Nephron progenitor cell (in vitro differentiated cells): ENCODE data around the gene TRPC4AP.

Experiments
- DNase-seq: peaks from one replicate; pipeline ENCODE4 v3.0.0; 2021
- H3K27ac Mint-ChIP-seq: 2 replicates; pipeline ENCODE4 v1.8.0; 2021; ENCODE audit warnings: mild to moderate bottlenecking, moderate library complexity, mixed read lengths
- H3K27me3 Mint-ChIP-seq: 2 replicates; pipeline ENCODE4 v1.8.0; 2021; ENCODE audit warnings: mild to moderate bottlenecking, low read depth, mixed read lengths; ENCODE audit not compliant: poor library complexity
- H3K36me3 Mint-ChIP-seq: 2 replicates; pipeline ENCODE4 v1.8.0; 2021; ENCODE audit warnings: low read depth, mixed read lengths
- H3K4me1 Mint-ChIP-seq: 2 replicates; pipeline ENCODE4 v1.8.0; 2021; ENCODE audit warnings: mixed read lengths
- H3K4me3 Mint-ChIP-seq: 2 replicates; pipeline ENCODE4 v1.8.0; 2021; ENCODE audit warnings: mild to moderate bottlenecking, moderate library complexity, mixed read lengths
- H3K9me3 Mint-ChIP-seq: 2 replicates; pipeline ENCODE4 v1.8.0; 2021; ENCODE audit warnings: mild to moderate bottlenecking, moderate library complexity, mixed read lengths
- CTCF ChIP-seq: fragments of 200-600 bp; sonication (generic); IDR thresholded peaks from 2 replicates; pipeline ENCODE4 v1.5.0; 2021; ENCODE audit warnings: antibody characterized with exemption

Gene TRPC4AP

DNA sequence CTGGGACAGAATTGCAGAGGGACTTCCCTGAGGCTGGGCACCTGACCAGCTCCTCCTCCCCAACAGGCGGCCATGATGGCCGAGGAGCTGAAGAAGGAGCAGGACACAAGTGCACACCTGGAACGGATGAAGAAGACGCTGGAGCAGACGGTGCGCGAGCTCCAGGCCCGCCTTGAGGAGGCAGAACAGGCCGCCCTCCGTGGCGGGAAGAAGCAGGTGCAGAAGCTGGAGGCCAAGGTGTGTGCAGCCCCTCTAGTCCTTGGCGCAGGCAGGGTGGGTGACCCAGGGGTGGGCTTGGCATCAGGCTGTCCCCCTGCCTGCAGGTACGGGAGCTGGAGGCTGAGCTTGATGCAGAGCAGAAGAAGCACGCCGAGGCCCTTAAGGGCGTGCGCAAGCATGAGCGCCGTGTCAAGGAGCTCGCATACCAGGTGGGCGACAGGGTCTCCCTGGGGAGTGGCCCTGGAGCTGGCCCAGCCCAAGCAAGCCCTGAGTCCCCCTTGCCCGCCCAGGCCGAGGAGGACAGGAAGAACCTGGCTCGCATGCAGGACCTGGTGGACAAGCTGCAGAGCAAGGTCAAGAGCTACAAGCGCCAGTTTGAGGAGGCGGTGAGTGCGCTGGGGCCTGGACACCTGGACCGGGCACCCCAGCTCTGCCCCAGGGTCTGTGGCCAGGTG, 91.5 kb downstream of the TRPC4AP start:
- H3K36me3 Mint-ChIP-seq = peaks cover 29% of the 10 kb centered on the region

GRCh38 chr20:35000311-35000921, 92.2 kb downstream of the TRPC4AP start:
- DNase-seq = no peak
- H3K4me3 Mint-ChIP-seq = no peak overlapping the region
- no peak overlapping the region for H3K27ac Mint-ChIP-seq
- TF ChIP-seq CTCF = no peak
- no peaks in the 10 kb centered on the region for H3K4me1 Mint-ChIP-seq
- no peaks in the 10 kb centered on the region for H3K9me3 Mint-ChIP-seq
- peaks cover 31% of the 10 kb centered on the region for H3K36me3 Mint-ChIP-seq
- no peaks in the 10 kb centered on the region for H3K27me3 Mint-ChIP-seq

More for the DNA sequence above, 91.5 kb downstream of the TRPC4AP start:
- H3K27me3 Mint-ChIP-seq = no peaks in the 10 kb centered on the region
- no peak for TF ChIP-seq CTCF
- no peaks in the 10 kb centered on the region for H3K9me3 Mint-ChIP-seq
- H3K4me1 Mint-ChIP-seq = no peaks in the 10 kb centered on the region
- H3K27ac Mint-ChIP-seq = no peak overlapping the region
- no peak overlapping the region for H3K4me3 Mint-ChIP-seq
- no peak for DNase-seq

GRCh38 chr20:34999782-35000181, 92.8 kb downstream of the TRPC4AP start:
- Mint-ChIP-seq H3K27ac (no peak overlapping the region), H3K36me3 (peaks cover 35% of the 10 kb centered on the region)
- TF ChIP-seq CTCF = no peak

DNA sequence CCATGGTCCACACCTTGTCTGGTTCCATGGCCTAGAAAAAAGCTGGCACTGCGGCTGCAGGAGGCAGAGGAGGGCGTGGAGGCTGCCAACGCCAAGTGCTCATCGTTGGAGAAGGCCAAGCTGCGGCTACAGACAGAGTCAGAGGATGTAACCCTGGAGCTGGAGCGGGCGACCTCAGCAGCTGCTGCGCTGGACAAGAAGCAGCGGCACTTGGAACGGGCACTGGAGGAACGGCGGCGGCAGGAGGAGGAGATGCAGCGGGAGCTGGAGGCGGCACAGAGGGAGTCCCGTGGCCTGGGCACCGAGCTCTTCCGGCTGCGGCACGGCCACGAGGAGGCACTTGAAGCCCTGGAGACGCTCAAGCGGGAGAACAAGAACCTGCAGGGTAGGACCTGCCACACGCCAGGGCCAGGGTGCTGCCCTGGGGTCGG, 93.6 kb downstream of the TRPC4AP start:
- Mint-ChIP-seq H3K9me3 (no peaks in the 10 kb centered on the region), H3K27me3 (no peaks in the 10 kb centered on the region), H3K27ac (peak overlapping the region; percentile 78), H3K4me1 (no peaks in the 10 kb centered on the region), H3K4me3 (no peak overlapping the region), H3K36me3 (peaks cover 31% of the 10 kb centered on the region)
- no peak for DNase-seq
- TF ChIP-seq CTCF = no peak

More at GRCh38 chr20:34999782-35000181, 92.8 kb downstream of the TRPC4AP start:
- no peaks in the 10 kb centered on the region for H3K27me3 Mint-ChIP-seq
- DNase-seq = no peak
- no peaks in the 10 kb centered on the region for H3K9me3 Mint-ChIP-seq
- no peaks in the 10 kb centered on the region for H3K4me1 Mint-ChIP-seq
- H3K4me3 Mint-ChIP-seq = no peak overlapping the region

GRCh38 chr20:34998331-34998950, 94.2 kb downstream of the TRPC4AP start:
- no peak for TF ChIP-seq CTCF
- Mint-ChIP-seq H3K27ac (peak overlapping the region; percentile 81), H3K27me3 (no peaks in the 10 kb centered on the region), H3K4me1 (no peaks in the 10 kb centered on the region), H3K36me3 (peaks cover 30% of the 10 kb centered on the region), H3K4me3 (no peak overlapping the region), H3K9me3 (no peaks in the 10 kb centered on the region)
- DNase-seq = no peak
